Stimulated activated CD4-positive, alpha-beta T cell treated with anti-CD3 and anti-CD28 coated beads, Interleukin-2, amount 100 ng/mL, for 48 hours (primary cell): ENCODE data around the gene ZNF529.

Experiments used
- DNase-seq, 2 donors: peaks; one replicate each; pipeline ENCODE4 v3.0.0-alpha.2; 2020

ZNF529 gene

DNA sequence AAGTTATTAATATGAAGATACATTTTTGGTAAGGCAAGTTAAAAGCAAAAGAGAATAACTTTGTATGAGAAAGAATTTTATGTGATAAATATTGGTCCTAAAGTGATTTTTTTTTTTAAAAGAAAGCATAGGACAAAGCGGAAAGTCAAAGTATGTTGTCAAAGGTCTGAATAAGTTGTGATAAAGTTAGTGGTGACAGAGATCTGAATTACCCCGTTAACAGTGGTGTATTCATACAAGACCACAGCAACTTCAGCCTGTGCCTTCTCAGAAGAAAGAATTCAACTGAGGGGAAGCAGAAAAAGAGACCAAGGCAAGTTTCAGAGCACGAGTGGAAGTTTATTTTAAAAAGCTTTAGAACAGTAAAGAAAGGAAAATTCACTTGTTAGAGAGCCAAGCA lies 64.8 kb downstream of the ZNF529 start:
- no peak for DNase-seq

DNA sequence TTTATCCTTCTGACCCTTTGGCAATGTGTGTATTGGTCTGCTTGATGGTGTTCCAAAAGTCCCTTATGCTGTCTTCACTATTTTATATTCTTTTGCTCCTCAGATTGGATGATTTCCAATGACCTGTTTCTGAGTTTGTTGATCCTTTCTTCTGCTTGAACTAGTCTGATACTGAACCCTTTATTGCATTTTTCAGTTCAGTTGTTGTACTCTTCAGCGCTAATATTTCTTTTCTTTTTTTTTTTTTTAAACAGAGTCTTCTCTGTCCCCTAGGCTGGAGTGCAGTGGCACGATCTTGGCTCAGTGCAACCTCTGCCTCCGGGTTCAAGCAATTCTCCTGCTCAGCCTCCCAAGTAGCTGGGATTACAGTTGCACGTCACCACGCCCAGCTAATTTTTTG lies 71.1 kb downstream of the ZNF529 start:
- DNase-seq = no peak

DNA sequence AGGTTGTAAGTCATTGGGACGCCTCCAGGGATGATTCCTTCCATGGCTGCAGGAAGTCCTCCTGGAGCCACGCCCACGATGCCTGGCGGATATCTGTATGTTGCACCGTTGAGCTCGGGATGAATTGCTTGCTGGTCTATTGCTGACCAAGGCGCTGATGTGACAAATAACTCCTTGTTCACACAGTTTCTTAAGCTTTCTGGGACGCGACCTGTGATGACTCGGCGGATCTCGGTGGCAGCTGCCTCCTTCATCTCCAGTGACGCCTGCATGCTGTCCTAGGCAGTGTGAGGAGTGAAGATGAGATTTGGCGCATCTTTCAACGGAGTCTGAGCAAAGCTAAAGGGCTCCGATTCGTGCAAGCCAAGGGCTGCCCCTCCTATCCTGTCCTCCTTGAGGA lies 76.1 kb downstream of the ZNF529 start:
- DNase-seq = no peak
